ENCODE results near the gene OR1F1.
"Not testable (repeated sequence)": the region's sequence is repeated elsewhere in the genome, so short reads cannot be mapped to it uniquely, and the experiment has no call there.

The OR1F1 gene

DNA sequence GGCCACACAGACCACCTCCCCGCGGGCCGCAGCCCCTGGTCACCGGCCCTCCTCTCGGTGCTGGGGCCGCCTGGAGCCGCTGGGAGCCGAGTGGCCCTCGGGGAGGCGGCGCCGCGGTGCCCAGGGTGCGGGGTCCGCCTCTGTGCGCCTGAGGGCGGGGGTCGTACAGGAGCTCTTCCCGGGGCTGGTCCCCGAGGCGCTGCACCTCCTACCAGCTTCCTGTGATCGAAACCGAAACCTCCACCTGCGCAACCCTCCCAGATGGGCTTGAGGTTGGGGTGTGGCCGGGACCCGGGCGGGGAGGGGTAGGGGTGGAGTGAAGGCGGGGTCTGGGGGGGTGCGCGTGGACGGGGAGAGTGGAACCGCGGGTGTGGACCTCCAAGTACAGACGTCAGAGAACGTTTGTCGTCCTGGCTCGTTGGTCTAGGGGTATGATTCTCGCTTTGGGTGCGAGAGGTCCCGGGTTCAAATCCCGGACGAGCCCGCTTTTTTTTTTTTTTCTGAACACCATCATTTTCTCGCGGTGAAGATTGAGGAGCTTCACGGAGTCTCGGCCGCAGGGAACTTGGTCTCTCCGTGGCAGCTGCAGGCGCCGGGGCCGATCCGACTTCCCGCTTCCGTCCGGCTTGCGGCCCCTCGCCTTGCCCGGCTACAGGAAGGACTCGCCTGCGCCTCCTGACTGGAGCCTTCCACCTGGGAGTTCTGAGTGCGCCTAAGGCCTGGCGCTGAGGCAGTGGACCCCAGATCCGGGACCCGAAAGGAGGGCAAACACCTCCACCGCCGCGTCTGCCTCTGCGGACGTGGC is 29.3 kb upstream of the OR1F1 start:
- H3K4me3 ChIP-seq (ENCODE audit: low read depth, low read length): peak overlapping the region; percentile 77
- TF ChIP-seq, protein P1, sequence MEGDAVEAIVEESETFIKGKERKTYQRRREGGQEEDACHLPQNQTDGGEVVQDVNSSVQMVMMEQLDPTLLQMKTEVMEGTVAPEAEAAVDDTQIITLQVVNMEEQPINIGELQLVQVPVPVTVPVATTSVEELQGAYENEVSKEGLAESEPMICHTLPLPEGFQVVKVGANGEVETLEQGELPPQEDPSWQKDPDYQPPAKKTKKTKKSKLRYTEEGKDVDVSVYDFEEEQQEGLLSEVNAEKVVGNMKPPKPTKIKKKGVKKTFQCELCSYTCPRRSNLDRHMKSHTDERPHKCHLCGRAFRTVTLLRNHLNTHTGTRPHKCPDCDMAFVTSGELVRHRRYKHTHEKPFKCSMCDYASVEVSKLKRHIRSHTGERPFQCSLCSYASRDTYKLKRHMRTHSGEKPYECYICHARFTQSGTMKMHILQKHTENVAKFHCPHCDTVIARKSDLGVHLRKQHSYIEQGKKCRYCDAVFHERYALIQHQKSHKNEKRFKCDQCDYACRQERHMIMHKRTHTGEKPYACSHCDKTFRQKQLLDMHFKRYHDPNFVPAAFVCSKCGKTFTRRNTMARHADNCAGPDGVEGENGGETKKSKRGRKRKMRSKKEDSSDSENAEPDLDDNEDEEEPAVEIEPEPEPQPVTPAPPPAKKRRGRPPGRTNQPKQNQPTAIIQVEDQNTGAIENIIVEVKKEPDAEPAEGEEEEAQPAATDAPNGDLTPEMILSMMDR (IDR thresholded peaks at IDR 0.05; ENCODE audit: low read depth, low read length): no peak

DNA sequence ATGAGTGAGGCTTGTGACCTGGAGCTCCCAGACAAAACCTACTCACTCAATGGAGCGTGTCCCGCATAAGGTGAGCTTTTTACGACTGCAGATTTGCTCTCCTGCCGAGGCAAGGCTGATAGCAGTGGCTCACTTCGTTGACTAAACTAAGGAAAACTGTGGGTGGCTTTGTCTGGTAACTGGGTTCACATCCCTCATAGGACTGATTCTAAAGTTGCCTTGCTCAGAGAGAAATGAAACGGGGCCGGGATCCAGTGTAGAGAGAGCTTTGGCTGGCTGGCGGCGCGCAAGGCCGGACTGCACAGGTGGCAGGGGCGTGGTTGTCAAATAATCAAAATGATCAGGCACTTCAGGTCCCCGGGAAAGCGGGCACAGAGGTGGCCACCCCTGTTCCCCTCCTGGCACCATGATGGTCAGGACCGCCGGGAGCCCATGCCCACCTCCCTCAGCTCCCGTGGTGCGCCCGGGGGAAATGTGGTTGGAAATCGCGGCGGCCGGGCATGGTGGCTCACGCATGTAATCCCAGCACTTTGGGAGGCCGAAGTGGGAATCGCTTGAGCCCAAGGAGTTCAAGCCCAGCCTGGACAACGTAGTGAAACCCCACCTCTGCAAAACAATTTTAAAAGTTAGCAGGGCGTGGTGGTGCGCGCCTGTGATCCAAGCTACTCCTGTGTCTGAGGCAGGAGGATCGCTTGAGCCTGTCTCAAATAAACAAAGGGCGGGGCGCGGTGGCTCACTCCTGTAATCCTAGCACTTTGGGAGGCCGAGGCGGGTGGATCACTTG is 26.6 kb upstream of the OR1F1 start:
- H3K4me3 ChIP-seq (ENCODE audit: low read depth, low read length): no peak overlapping the region
- TF ChIP-seq, protein P1 (IDR thresholded peaks at IDR 0.05; ENCODE audit: low read depth, low read length): no peak

DNA sequence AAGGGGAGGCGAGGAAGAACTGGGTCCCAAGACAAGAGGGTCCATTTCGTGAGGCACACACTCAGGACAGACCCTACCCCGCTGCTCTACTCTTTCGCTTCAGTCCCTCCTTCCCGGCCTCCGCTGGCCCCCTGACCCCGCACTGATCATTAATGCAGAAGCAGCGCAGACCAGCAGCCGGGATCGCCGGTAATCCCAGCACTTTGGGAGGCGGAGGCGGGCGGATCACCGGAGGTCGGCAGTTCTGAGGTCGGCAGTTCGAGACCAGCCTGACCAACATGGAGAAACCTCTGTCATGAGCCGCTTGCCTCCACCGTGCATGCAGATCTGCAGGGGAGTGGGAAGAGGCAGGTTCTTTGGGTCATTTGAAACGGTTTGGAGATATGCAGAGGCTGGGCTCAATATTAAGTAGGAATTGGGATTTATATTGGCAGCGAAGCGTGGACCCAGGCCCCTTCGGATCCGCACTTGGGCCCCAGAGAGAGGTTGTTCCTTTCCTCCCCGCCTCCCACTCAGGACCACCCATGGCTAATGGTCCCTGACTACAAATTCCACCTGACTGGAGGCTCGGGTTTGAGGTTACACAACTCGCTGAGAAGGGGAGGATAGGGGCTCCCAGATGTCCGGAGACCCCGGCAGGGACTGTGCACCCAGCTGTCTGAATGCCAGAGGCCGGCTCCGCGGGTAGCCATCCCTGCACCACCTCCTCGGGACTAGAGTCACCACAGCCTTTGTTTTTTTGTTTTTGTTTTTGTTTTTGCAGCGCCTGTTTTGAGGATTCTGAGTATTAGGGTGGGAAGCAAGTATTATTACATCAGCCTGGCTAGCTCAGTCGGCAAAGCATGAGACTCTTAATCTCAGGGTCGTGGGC is 23.6 kb upstream of the OR1F1 start:
- TF ChIP-seq, protein P1 (IDR thresholded peaks at IDR 0.05; ENCODE audit: low read depth, low read length): no peak
- H3K4me3 ChIP-seq (ENCODE audit: low read depth, low read length): no peak overlapping the region

DNA sequence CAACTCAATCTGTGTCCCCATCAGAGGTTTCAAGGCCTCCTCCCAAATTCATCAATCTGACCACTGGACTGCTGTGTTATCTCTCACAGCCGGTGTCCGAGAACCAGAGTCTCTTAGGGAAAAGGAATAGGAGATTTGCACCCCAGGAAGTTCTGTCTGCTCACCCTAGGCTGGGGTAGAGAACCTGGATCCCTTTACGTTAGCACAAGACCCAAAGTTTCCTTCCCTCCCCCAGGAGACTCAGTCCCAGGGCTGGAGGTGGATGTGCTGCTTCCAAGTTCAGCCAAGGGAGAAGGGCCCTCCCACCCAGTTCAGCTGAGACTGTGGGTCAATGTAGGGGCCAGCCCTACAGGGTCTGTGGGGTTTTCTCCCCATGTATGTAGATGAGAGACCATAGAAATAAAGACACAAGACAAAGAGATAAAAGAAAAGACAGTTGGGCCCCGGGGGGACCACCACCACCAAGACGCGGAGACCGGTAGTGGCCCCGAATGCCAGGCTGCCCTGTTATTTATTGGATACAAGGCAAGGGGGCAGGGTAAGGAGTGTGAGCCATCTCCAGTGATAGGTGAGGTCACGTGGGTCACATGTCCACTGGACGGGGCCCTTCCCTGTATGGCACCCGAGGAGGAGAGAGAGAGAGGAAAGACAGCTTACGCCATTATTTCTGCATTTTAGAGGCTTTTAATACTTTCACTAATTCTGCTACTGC is 22.7 kb upstream of the OR1F1 start:
- TF ChIP-seq, protein P1 (IDR thresholded peaks at IDR 0.05; ENCODE audit: low read depth, low read length): no peak
- H3K4me3 ChIP-seq (ENCODE audit: low read depth, low read length): no peak overlapping the region

DNA sequence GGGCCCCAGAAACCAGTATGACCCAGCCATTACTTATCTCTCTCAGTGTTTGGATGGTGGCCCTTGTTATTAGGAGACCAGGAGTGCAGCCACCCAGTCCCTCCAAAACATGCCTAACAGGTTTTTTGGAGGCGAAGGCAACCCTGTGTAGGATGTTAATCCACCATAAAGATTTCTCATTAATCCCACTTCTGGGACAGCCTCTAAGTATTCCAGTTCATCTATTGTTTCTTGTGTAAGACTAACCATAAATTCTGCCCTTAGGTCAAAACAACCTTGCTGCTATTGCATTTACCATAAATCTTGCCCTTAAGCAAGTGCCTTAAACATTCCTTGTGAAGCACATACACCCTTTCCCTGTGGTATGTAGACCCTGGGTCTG is 21.5 kb upstream of the OR1F1 start:
- TF ChIP-seq, protein P1 (IDR thresholded peaks at IDR 0.05; ENCODE audit: low read depth, low read length): no peak
- no peak overlapping the region for H3K4me3 ChIP-seq (ENCODE audit: low read depth, low read length)

DNA sequence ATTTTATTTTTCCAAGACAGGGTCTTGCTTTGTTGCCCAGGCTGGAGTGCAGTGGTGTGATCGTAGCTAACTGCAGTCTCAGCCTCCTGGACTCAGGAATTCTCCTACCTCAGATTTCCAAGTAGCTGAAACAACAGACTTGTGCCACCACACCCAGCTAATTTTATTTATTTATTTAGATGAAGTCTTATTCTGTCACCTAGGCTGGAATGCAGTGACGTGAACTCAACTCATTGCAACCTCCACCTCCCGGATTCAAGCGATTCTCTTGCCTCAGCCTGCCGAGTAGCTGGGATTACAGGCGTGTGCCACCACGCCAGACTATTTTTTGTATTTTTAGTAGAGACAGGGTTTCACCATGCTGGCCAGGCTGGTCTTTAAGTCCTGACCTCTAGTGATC is 19.3 kb upstream of the OR1F1 start:
- H3K4me3 ChIP-seq (ENCODE audit: low read depth, low read length): not testable (repeated sequence)
